HFFc6 (cell line): Measurements from ENCODE around the gene IGSF9. TPM values are rescaled to one million over a fixed set of nuclear protein-coding genes. Genes with fewer than 3 reads are reported as not detected.
A peak's percentile ranks its signal among the peaks of the same experiment; 100 is the strongest.
"Not testable (repeated sequence)": the region's sequence is repeated elsewhere in the genome, so short reads cannot be mapped to it uniquely, and the experiment has no call there.

Experiments used
- DNase-seq: peaks from one replicate; pipeline ENCODE4 v3.0.0-alpha.2; 2018
- H3K27ac Mint-ChIP-seq: 2 replicates; pipeline ENCODE4 v1.8.0; 2020; ENCODE audit warnings: mild to moderate bottlenecking, mixed read lengths
- H3K27me3 Mint-ChIP-seq: 2 replicates; pipeline ENCODE4 v1.8.0; 2021; ENCODE audit warnings: mild to moderate bottlenecking, moderate library complexity, mixed read lengths; ENCODE audit not compliant: insufficient read depth
- H3K36me3 Mint-ChIP-seq: 2 replicates; pipeline ENCODE4 v1.8.0; 2021; ENCODE audit warnings: low read depth, mixed read lengths
- H3K4me1 Mint-ChIP-seq: 2 replicates; pipeline ENCODE4 v1.8.0; 2020; ENCODE audit warnings: low read depth, mixed read lengths
- H3K4me3 Mint-ChIP-seq: 2 replicates; pipeline ENCODE4 v1.8.0; 2020; ENCODE audit warnings: mild to moderate bottlenecking, moderate library complexity, mixed read lengths
- H3K9me3 Mint-ChIP-seq: 2 replicates; pipeline ENCODE4 v1.8.0; 2020; ENCODE audit warnings: mild to moderate bottlenecking, mixed read lengths
- total RNA-seq, 6 experiments: library from RNA; stranded (reverse); fragmentation: NEBNext Ultra II Directional; extraction: Animal tissue kit (Norgen Biotek cat#: 25700); gene quantifications; 2 replicates in 1 of 6; 3 replicates in 5 of 6; pipeline ENCODE4 v1.2.3, GENCODE V29; 2021
- TF ChIP-seq, protein P1 (sequence below): fragments of 200-600 bp; sonication (generic); IDR thresholded peaks from 2 replicates; pipeline ENCODE4 v1.5.0; 2021; ENCODE audit warnings: antibody characterized with exemption, mild to moderate bottlenecking

The IGSF9 gene
- total RNA-seq, 6 experiments from 2014 or later = not detected

- Mint-ChIP-seq H3K27me3 (peaks cover 8% of the 10 kb centered on the region), H3K36me3 (peaks cover 23% of the 10 kb centered on the region), H3K9me3 (no peaks in the 10 kb centered on the region), H3K4me3 (no peak overlapping the region), H3K27ac (peak overlapping the region; percentile 97), H3K4me1 (peaks cover 77% of the 10 kb centered on the region)
- no peak for DNase-seq
- TF ChIP-seq, protein P1, sequence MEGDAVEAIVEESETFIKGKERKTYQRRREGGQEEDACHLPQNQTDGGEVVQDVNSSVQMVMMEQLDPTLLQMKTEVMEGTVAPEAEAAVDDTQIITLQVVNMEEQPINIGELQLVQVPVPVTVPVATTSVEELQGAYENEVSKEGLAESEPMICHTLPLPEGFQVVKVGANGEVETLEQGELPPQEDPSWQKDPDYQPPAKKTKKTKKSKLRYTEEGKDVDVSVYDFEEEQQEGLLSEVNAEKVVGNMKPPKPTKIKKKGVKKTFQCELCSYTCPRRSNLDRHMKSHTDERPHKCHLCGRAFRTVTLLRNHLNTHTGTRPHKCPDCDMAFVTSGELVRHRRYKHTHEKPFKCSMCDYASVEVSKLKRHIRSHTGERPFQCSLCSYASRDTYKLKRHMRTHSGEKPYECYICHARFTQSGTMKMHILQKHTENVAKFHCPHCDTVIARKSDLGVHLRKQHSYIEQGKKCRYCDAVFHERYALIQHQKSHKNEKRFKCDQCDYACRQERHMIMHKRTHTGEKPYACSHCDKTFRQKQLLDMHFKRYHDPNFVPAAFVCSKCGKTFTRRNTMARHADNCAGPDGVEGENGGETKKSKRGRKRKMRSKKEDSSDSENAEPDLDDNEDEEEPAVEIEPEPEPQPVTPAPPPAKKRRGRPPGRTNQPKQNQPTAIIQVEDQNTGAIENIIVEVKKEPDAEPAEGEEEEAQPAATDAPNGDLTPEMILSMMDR = no peak
Observed at GRCh38 chr1:159911326-159912070, 33.9 kb downstream of the IGSF9 start.

DNA sequence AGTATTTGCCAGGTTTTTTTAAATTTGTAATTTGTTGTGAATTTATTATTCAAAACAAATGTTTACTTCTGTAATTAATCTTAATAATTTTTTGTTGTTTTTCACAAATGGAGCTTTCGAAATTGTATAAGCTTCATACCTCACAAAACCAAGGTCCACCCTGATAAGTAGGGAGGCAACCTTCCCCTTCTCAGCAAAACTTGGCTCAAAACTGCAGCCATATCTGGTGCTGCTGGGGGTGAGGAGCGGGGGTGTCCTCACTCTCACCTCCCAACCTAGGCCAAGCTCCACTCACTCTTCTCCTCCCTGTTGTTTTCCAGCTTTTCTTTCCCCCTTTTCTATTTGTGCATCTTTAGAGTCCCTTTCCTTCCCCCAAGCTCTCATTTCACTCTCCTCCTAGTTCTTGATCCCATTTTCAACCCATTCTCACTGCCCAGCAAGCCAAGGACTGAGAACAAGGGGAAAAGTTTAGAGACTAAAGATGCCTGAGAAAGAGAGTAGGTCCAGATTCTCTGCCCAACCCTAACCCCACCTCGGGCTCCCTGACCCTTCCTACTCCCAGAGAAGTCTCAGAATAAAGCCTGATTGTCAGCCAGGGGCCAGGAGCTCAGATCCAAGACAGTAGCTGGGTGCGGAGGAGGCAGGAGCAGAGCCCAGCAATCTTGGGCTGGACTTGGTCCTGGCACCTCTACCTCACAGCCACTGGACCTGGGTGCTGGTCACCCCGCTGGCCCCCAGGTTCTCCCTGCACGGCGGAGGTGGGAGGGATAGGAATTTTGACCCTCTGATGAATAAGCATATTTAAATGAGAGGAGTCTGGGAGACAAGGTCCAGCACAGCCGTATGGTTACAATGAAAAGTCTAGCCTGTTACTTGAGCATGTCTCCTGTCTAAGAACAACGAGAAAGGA is 37.1 kb downstream of the IGSF9 start:
- no peak overlapping the region for H3K4me3 Mint-ChIP-seq
- H3K27me3 Mint-ChIP-seq = peaks cover 3% of the 10 kb centered on the region; the same call in 1 of the 2 replicates
- H3K36me3 Mint-ChIP-seq = peaks cover 16% of the 10 kb centered on the region
- H3K4me1 Mint-ChIP-seq = peaks cover 45% of the 10 kb centered on the region
- peak overlapping the region; percentile 46 for H3K27ac Mint-ChIP-seq
- TF ChIP-seq, protein P1 = no peak
- DNase-seq = no peak
- H3K9me3 Mint-ChIP-seq = peaks cover 6% of the 10 kb centered on the region

GRCh38 chr1:159906960-159907359 is 38.5 kb downstream of the IGSF9 start:
- Mint-ChIP-seq H3K9me3 (peaks cover 6% of the 10 kb centered on the region), H3K4me3 (no peak overlapping the region), H3K27me3 (peaks cover 3% of the 10 kb centered on the region; the same call in 1 of the 2 replicates), H3K4me1 (peaks cover 32% of the 10 kb centered on the region), H3K27ac (no peak overlapping the region), H3K36me3 (peaks cover 8% of the 10 kb centered on the region)
- TF ChIP-seq, protein P1 = no peak
- DNase-seq = no peak

GRCh38 chr1:159904036-159904435 is 41.4 kb downstream of the IGSF9 start:
- H3K27ac Mint-ChIP-seq, H3K27me3 Mint-ChIP-seq, H3K9me3 Mint-ChIP-seq, DNase-seq, H3K36me3 Mint-ChIP-seq, H3K4me3 Mint-ChIP-seq: not testable (repeated sequence)
- peaks cover 13% of the 10 kb centered on the region for H3K4me1 Mint-ChIP-seq

- Mint-ChIP-seq H3K27ac (no peak overlapping the region), H3K4me1 (peaks cover 10% of the 10 kb centered on the region), H3K9me3 (peaks cover 6% of the 10 kb centered on the region), H3K4me3 (no peak overlapping the region), H3K27me3 (no peaks in the 10 kb centered on the region), H3K36me3 (peaks cover 8% of the 10 kb centered on the region)
- TF ChIP-seq, protein P1 = no peak
- DNase-seq = no peak
Observed at GRCh38 chr1:159902541-159902940, 42.9 kb downstream of the IGSF9 start.
